HG03342 (cell line): Measurements from ENCODE around the gene ABHD16A.

Source experiments
- ATAC-seq: cut with Tn5 transposase; IDR thresholded peaks from one replicate; pipeline ENCODE4 v1.9.1; 2021; ENCODE audit warnings: mild to moderate bottlenecking, moderate library complexity; ENCODE audit not compliant: unreplicated experiment

ABHD16A gene

GRCh38 chr6:31642798-31643570 is 60.1 kb downstream of the ABHD16A start:
- ATAC-seq, result no peak

DNA sequence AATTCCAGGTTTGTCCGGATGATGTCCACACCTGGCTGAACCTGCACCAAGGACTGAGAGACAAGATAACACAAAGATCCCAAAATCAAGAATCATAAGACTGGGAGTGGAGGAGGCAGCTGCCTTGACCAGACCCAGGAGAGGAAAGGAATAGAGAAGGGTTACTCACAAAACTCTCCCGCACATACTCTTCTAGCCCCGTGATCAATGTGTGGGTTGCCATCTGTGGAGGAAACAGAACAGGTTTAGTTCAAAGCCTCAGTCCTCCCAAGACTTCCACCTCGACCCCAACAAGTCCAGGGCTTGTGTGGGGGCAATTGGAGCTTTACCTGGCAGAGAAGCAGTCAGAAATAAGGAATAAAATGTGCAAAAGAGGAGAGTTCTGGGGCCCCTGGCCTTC is 61.8 kb downstream of the ABHD16A start:
- no peak for ATAC-seq

- no peak for ATAC-seq
These were observed 62.5 kb downstream of the ABHD16A start for GRCh38 chr6:31640612-31641011.

- no peak for ATAC-seq
These were observed 63.7 kb downstream of the ABHD16A start for GRCh38 chr6:31639449-31639861.

DNA sequence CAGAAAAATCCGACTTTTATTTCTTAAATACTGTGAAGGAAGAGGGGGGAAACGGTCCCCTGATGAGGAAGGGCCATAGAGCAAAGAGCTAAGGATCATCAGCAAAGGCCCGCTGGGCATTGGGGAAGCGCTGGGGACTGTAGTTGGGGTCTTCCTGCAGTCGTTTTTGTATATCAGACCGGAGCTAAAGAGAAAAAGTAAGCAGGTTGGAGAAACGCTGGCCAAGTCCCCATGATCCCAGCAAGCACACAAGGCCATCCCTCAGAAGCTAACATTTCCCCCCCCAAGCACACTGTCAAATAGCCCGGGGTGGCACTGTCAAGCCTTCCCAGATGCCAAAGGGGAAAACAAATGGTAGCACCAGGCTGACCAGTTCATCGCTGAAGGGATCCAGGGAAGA is 64.1 kb downstream of the ABHD16A start:
- ATAC-seq, result no peak
